ENCODE results near the gene CHIC2.

The CHIC2 gene

DNA sequence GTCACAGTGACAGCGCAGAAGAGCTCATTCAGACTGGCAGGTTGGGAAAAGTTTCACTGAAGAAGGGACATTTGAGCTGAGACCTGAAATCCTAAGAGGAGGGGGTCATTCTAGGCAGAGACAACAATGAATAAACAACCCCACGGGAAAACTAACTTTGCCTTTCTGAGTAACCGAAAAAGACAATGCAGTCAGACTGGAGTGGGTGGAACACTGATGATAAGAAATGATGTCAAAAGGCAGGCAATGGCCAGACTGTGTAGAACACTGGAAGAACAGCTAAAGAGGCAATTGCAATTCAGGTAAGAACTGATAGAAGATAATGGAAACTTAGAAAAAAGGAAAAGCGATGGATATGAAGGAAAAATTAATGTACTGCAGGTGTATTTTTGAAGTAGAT lies 73.8 kb downstream of the CHIC2 start:
- Histone ChIP-seq H3K4me2 (ENCODE audit: low read length) (no peak overlapping the region), H3K9me3 (ENCODE audit: low read length) (no peaks in the 10 kb centered on the region), H3K9me2 (ENCODE audit: low read depth, low read length) (no peaks in the 10 kb centered on the region), H3K4me1 (ENCODE audit: insufficient read depth, low read length, severe bottlenecking) (no peaks in the 10 kb centered on the region), H3K4me3 (ENCODE audit: low read depth, low read length, poor library complexity, severe bottlenecking) (no peak overlapping the region), H3K79me2 (ENCODE audit: insufficient read depth, low read length) (no peaks in the 10 kb centered on the region), H2AFZ (ENCODE audit: low read length) (no peak overlapping the region), H4K20me1 (ENCODE audit: insufficient read depth, low read length) (no peaks in the 10 kb centered on the region), H3K9ac (ENCODE audit: low read length) (no peak overlapping the region), H3K36me3 (ENCODE audit: insufficient read depth, low read length) (no peaks in the 10 kb centered on the region), H3K27me3 (ENCODE audit: insufficient read depth, low read length) (no peaks in the 10 kb centered on the region), H3F3A (ENCODE audit: insufficient read depth, low read length) (no peaks in the 10 kb centered on the region), H3K27ac (ENCODE audit: low read depth, low read length, poor library complexity, severe bottlenecking) (no peak overlapping the region)
- TF ChIP-seq CTCF (IDR thresholded peaks at IDR 0.05; ENCODE audit: low read length) = no peak
- no peak for TF ChIP-seq EZH2 (IDR thresholded peaks at IDR 0.05; ENCODE audit: borderline replicate concordance, low read length)

- no peaks in the 10 kb centered on the region for H3K9me3 ChIP-seq (ENCODE audit: low read length)
- no peak overlapping the region for H3K4me3 ChIP-seq (ENCODE audit: low read depth, low read length, poor library complexity, severe bottlenecking)
- H2AFZ ChIP-seq (ENCODE audit: low read length) = no peak overlapping the region
- no peak overlapping the region for H3K27ac ChIP-seq (ENCODE audit: low read depth, low read length, poor library complexity, severe bottlenecking)
- no peak overlapping the region for H3K9ac ChIP-seq (ENCODE audit: low read length)
- no peaks in the 10 kb centered on the region for H3F3A ChIP-seq (ENCODE audit: insufficient read depth, low read length)
- H3K4me2 ChIP-seq (ENCODE audit: low read length) = no peak overlapping the region
- no peaks in the 10 kb centered on the region for H3K27me3 ChIP-seq (ENCODE audit: insufficient read depth, low read length)
- TF ChIP-seq EZH2 (IDR thresholded peaks at IDR 0.05; ENCODE audit: borderline replicate concordance, low read length) = no peak
- no peak for TF ChIP-seq CTCF (IDR thresholded peaks at IDR 0.05; ENCODE audit: low read length)
- no peaks in the 10 kb centered on the region for H3K4me1 ChIP-seq (ENCODE audit: insufficient read depth, low read length, severe bottlenecking)
- H4K20me1 ChIP-seq (ENCODE audit: insufficient read depth, low read length) = no peaks in the 10 kb centered on the region
- no peaks in the 10 kb centered on the region for H3K36me3 ChIP-seq (ENCODE audit: insufficient read depth, low read length)
- no peaks in the 10 kb centered on the region for H3K79me2 ChIP-seq (ENCODE audit: insufficient read depth, low read length)
- no peaks in the 10 kb centered on the region for H3K9me2 ChIP-seq (ENCODE audit: low read depth, low read length)
These were observed 76.6 kb downstream of the CHIC2 start for GRCh38 chr4:53987761-53988171.

- H3K27ac ChIP-seq (ENCODE audit: low read depth, low read length, poor library complexity, severe bottlenecking) = no peak overlapping the region
- no peak overlapping the region for H3K4me3 ChIP-seq (ENCODE audit: low read depth, low read length, poor library complexity, severe bottlenecking)
- H3K4me2 ChIP-seq (ENCODE audit: low read length) = no peak overlapping the region
- no peaks in the 10 kb centered on the region for H3K9me3 ChIP-seq (ENCODE audit: low read length)
- H2AFZ ChIP-seq (ENCODE audit: low read length) = no peak overlapping the region
- H3F3A ChIP-seq (ENCODE audit: insufficient read depth, low read length) = no peaks in the 10 kb centered on the region
- no peaks in the 10 kb centered on the region for H4K20me1 ChIP-seq (ENCODE audit: insufficient read depth, low read length)
- H3K4me1 ChIP-seq (ENCODE audit: insufficient read depth, low read length, severe bottlenecking) = no peaks in the 10 kb centered on the region
- no peak overlapping the region for H3K9ac ChIP-seq (ENCODE audit: low read length)
- no peaks in the 10 kb centered on the region for H3K9me2 ChIP-seq (ENCODE audit: low read depth, low read length)
- no peaks in the 10 kb centered on the region for H3K79me2 ChIP-seq (ENCODE audit: insufficient read depth, low read length)
- TF ChIP-seq EZH2 (IDR thresholded peaks at IDR 0.05; ENCODE audit: borderline replicate concordance, low read length) (no peak), CTCF (IDR thresholded peaks at IDR 0.05; ENCODE audit: low read length) (no peak)
- H3K27me3 ChIP-seq (ENCODE audit: insufficient read depth, low read length) = no peaks in the 10 kb centered on the region
- H3K36me3 ChIP-seq (ENCODE audit: insufficient read depth, low read length) = no peaks in the 10 kb centered on the region
These were observed 78.3 kb downstream of the CHIC2 start for GRCh38 chr4:53986062-53986461.
